HepG2 (cell line): ENCODE measurements around the gene BAHCC1. TPM values are rescaled to one million over a fixed set of nuclear protein-coding genes. Genes with fewer than 3 reads are reported as not detected.

Experiments
- CBX2 ChIP-seq, 2 experiments: fragments of 200-600 bp in 1 of 2; sonication (generic); formaldehyde crosslinking in 1 of 2; IDR thresholded peaks; 2 replicates each; pipeline versions ENCODE4 v1.7.0 to v1.8.1; 2018 to 2022; ENCODE audit warnings: low read depth in 2 of 2, low read length in 1 of 2, mild to moderate bottlenecking in 1 of 2, missing genetic modification reagents in 1 of 2
- ELF3 ChIP-seq: IDR thresholded peaks from 2 replicates; pipeline ENCODE4 v1.6.1; 2016; ENCODE audit warnings: missing genetic modification reagents, missing compliant biosample characterization
- HDAC2 ChIP-seq: sonication (generic); formaldehyde crosslinking; IDR thresholded peaks from 2 replicates; pipeline ENCODE4 v1.4.0; 2020; ENCODE audit warnings: missing genetic modification reagents
- HNRNPH1 ChIP-seq: fragments of 200-400 bp; formaldehyde crosslinking; optimal IDR thresholded peaks from 2 replicates; pipeline ENCODE3; 2017; ENCODE audit warnings: mild to moderate bottlenecking, low read depth, low read length
- HOXA5 ChIP-seq: sonication (generic); formaldehyde crosslinking; IDR thresholded peaks from 2 replicates; pipeline ENCODE4 v1.4.0; 2020; ENCODE audit warnings: missing genetic modification reagents
- JARID2 ChIP-seq: sonication (generic); formaldehyde crosslinking; IDR thresholded peaks from 2 replicates; pipeline ENCODE4 v1.8.1; 2023; ENCODE audit warnings: missing genetic modification reagents, inconsistent platforms; ENCODE audit not compliant: insufficient replicate concordance
- KDM2A ChIP-seq: sonication (generic); formaldehyde crosslinking; IDR thresholded peaks from 2 replicates; pipeline ENCODE4 v1.4.0; 2020; ENCODE audit warnings: low read depth, missing genetic modification reagents, borderline replicate concordance
- MED13 ChIP-seq: sonication (generic); formaldehyde crosslinking; IDR thresholded peaks from 2 replicates; pipeline ENCODE4 v1.5.0; 2020; ENCODE audit warnings: missing genetic modification reagents
- NR2C2 ChIP-seq: sonication (generic); formaldehyde crosslinking; IDR thresholded peaks from 2 replicates; pipeline ENCODE4 v1.4.0; 2020; ENCODE audit warnings: missing genetic modification reagents, mild to moderate bottlenecking, moderate library complexity, borderline replicate concordance
- RXRB ChIP-seq: IDR thresholded peaks from 2 replicates; pipeline ENCODE4 v1.6.1; 2016; ENCODE audit warnings: borderline replicate concordance, missing genetic modification reagents, missing compliant biosample characterization
- SP1 ChIP-seq, 2 experiments: fragments of 450-650 bp in 1 of 2; sonication (generic) in 1 of 2; formaldehyde crosslinking in 1 of 2; IDR thresholded peaks; 2 replicates each; pipeline versions ENCODE4 v1.4.0 to v1.6.1; 2016 to 2020; ENCODE audit warnings: missing genetic modification reagents in 1 of 2
- YY1 ChIP-seq: IDR thresholded peaks from 2 replicates; pipeline ENCODE4 v1.6.1; 2011; ENCODE audit warnings: low read length, low read depth, moderate library complexity, mild to moderate bottlenecking; ENCODE audit not compliant: insufficient read depth, insufficient replicate concordance
- ZFP36L1 ChIP-seq: sonication (generic); formaldehyde crosslinking; IDR thresholded peaks from 2 replicates; pipeline ENCODE4 v1.8.0; 2022; ENCODE audit warnings: mild to moderate bottlenecking, missing genetic modification reagents, moderate library complexity
- ZFX ChIP-seq: sonication (generic); formaldehyde crosslinking; IDR thresholded peaks from 2 replicates; pipeline ENCODE4 v1.4.0; 2020; ENCODE audit warnings: mild to moderate bottlenecking, low read depth, missing genetic modification reagents, moderate library complexity
- ZNF251 ChIP-seq: sonication (generic); formaldehyde crosslinking; IDR thresholded peaks from 2 replicates; pipeline ENCODE4 v1.9.0; 2021; ENCODE audit warnings: mild to moderate bottlenecking, missing genetic modification reagents
- ZNF652 ChIP-seq: IDR thresholded peaks from 2 replicates; pipeline ENCODE4 v1.6.1; 2016; ENCODE audit warnings: low read depth, borderline replicate concordance
- ZNF746 ChIP-seq: sonication (generic); formaldehyde crosslinking; IDR thresholded peaks from 2 replicates; pipeline ENCODE4 v1.8.0; 2022; ENCODE audit warnings: mild to moderate bottlenecking, missing genetic modification reagents
- polyA plus RNA-seq, 8 experiments: library from polyadenylated mRNA; depleted of rRNA in 3 of 8; stranded (reverse) in 7 of 8; unstranded in 1 of 8; fragments of >200 nt; fragmentation: Illumina TruSeq in 4 of 8; extraction: Trizol in 4 of 8; gene quantifications; 2 replicates each; pipeline versions ENCODE4 v1.2.1 to v1.2.3, GENCODE V29; 2011 to 2016; ENCODE audit warnings: low read depth in 4 of 8, missing spikeins in 1 of 8, mixed read lengths in 1 of 8; ENCODE audit not compliant: insufficient read depth in 1 of 8
- total RNA-seq, 5 experiments: library from RNA; depleted of rRNA; stranded (reverse); fragments of >200 nt; fragmentation: Illumina TruSeq; extraction: Trizol; gene quantifications; 2 replicates each; pipeline ENCODE4 v1.2.3, GENCODE V29; 2016; ENCODE audit warnings: low read depth in 1 of 5
- TF ChIP-seq, protein P1 (sequence below): sonication (generic); formaldehyde crosslinking; IDR thresholded peaks from 2 replicates; pipeline ENCODE4 v1.5.0; 2020; ENCODE audit warnings: mild to moderate bottlenecking, missing genetic modification reagents, borderline replicate concordance
- TF ChIP-seq, protein P2 (sequence below): sonication (generic); IDR thresholded peaks from 2 replicates; pipeline ENCODE4 v1.6.1; 2016; ENCODE audit warnings: low read depth, borderline replicate concordance
- TF ChIP-seq, protein P3 (sequence below): sonication (generic); formaldehyde crosslinking; IDR thresholded peaks from 2 replicates; pipeline ENCODE4 v1.5.1; 2020; ENCODE audit warnings: mild to moderate bottlenecking, moderate library complexity, missing genetic modification reagents

Gene BAHCC1
- total and polyA plus RNA-seq, 2 of the 13 experiments (the other 11 are each of a cell fraction or from before 2014, with no cell fraction given), result 1.4 to 1.7 TPM

DNA sequence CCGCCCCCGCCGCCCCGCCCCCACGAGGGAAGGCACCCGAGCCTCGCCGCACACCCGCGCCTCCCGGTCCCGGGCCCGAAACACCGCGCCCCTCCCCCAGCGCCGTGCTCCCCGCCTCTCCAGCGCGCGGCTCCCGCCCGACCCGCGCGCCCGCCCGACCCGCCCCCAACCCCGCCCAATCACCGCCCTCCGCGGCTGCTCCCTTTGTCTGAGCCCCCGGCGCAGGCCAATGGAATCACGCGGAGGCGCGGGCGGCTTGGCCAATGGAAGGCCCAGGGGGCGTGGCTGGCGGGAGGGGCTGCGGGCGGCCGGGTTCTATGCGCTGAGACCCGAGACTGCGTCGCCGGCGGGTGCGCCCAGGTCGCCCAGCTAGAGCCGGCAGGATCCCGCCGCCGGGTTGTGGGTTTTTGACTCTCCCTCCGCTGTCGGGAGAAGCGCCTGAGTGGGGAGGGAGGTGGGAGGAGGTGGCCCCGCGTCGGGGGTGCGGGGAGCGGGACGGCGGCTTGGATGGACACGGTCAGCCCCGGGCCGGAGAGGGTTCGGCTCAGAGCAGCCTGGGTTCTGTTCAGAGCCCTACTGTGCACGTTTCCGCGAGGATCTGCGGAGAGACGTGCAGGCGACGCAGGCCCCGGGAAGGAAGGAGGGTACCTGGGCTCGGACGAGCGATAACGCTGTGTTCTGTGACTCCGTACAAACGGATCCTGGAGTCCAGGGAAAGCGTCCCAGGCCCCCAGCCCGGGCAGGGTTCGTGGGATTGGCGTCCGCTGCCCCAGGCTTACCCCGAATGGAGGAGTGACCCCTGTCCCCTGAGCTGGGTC is 49.0 kb upstream of the BAHCC1 start (continued):
- TF ChIP-seq, protein P1, sequence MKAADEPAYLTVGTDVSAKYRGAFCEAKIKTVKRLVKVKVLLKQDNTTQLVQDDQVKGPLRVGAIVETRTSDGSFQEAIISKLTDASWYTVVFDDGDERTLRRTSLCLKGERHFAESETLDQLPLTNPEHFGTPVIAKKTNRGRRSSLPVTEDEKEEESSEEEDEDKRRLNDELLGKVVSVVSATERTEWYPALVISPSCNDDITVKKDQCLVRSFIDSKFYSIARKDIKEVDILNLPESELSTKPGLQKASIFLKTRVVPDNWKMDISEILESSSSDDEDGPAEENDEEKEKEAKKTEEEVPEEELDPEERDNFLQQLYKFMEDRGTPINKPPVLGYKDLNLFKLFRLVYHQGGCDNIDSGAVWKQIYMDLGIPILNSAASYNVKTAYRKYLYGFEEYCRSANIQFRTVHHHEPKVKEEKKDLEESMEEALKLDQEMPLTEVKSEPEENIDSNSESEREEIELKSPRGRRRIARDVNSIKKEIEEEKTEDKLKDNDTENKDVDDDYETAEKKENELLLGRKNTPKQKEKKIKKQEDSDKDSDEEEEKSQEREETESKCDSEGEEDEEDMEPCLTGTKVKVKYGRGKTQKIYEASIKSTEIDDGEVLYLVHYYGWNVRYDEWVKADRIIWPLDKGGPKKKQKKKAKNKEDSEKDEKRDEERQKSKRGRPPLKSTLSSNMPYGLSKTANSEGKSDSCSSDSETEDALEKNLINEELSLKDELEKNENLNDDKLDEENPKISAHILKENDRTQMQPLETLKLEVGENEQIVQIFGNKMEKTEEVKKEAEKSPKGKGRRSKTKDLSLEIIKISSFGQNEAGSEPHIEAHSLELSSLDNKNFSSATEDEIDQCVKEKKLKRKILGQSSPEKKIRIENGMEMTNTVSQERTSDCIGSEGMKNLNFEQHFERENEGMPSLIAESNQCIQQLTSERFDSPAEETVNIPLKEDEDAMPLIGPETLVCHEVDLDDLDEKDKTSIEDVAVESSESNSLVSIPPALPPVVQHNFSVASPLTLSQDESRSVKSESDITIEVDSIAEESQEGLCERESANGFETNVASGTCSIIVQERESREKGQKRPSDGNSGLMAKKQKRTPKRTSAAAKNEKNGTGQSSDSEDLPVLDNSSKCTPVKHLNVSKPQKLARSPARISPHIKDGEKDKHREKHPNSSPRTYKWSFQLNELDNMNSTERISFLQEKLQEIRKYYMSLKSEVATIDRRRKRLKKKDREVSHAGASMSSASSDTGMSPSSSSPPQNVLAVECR (CRISPR knock-in tag), result peak; percentile 4; the same call in 1 of the 2 replicates
- TF ChIP-seq RXRB (CRISPR knock-in tag), result peak; percentile 20; the same call in 1 of the 2 replicates
- peak; percentile 46; the same call in 1 of the 2 replicates for TF ChIP-seq HOXA5 (CRISPR knock-in tag)
- no peak for TF ChIP-seq JARID2 (CRISPR knock-in tag)
- TF ChIP-seq, protein P2, sequence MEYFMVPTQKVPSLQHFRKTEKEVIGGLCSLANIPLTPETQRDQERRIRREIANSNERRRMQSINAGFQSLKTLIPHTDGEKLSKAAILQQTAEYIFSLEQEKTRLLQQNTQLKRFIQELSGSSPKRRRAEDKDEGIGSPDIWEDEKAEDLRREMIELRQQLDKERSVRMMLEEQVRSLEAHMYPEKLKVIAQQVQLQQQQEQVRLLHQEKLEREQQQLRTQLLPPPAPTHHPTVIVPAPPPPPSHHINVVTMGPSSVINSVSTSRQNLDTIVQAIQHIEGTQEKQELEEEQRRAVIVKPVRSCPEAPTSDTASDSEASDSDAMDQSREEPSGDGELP, result no peak
- peak; percentile 13; the same call in 1 of the 2 replicates for TF ChIP-seq CBX2 (IDR thresholded peaks at IDR 0.05; ENCODE audit: low read depth, low read length)
- TF ChIP-seq CBX2 (CRISPR knock-in tag; IDR thresholded peaks at IDR 0.05; ENCODE audit: low read depth), result peak; percentile 94
- peak; percentile 26; the same call in 1 of the 2 replicates for TF ChIP-seq ZFX (CRISPR knock-in tag)
- peak; percentile 16; the same call in 1 of the 2 replicates for TF ChIP-seq NR2C2
- TF ChIP-seq, protein P3, sequence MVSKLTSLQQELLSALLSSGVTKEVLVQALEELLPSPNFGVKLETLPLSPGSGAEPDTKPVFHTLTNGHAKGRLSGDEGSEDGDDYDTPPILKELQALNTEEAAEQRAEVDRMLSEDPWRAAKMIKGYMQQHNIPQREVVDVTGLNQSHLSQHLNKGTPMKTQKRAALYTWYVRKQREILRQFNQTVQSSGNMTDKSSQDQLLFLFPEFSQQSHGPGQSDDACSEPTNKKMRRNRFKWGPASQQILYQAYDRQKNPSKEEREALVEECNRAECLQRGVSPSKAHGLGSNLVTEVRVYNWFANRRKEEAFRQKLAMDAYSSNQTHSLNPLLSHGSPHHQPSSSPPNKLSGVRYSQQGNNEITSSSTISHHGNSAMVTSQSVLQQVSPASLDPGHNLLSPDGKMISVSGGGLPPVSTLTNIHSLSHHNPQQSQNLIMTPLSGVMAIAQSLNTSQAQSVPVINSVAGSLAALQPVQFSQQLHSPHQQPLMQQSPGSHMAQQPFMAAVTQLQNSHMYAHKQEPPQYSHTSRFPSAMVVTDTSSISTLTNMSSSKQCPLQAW (CRISPR knock-in tag), result 0 out of 2 replicates have a peak, but pooled peaks have one; percentile 25
- TF ChIP-seq KDM2A (CRISPR knock-in tag), result peak; percentile 29; the same call in 1 of the 2 replicates
- TF ChIP-seq HDAC2 (CRISPR knock-in tag), result peak; percentile 46; the same call in 1 of the 2 replicates
- TF ChIP-seq HNRNPH1, result no peak
- 0 out of 2 replicates have a peak, but pooled peaks have one; percentile 9 for TF ChIP-seq ZNF746 (CRISPR knock-in tag)
- TF ChIP-seq YY1, result peak; percentile 35
- no peak for TF ChIP-seq MED13 (CRISPR knock-in tag)
- TF ChIP-seq ELF3 (CRISPR knock-in tag), result 0 out of 2 replicates have a peak, but pooled peaks have one; percentile 20
- TF ChIP-seq SP1 (IDR thresholded peaks at IDR 0.05), result no peak
- TF ChIP-seq SP1 (CRISPR knock-in tag; IDR thresholded peaks at IDR 0.05), result peak; percentile 96
- peak; percentile 61; the same call in 1 of the 2 replicates for TF ChIP-seq ZFP36L1 (CRISPR knock-in tag)
- no peak for TF ChIP-seq ZNF652
- TF ChIP-seq ZNF251, result no peak; the same call in 1 of the 2 replicates
